BJ (cell line): ENCODE data around the gene HCN3. TPM values are rescaled to one million over a fixed set of nuclear protein-coding genes. Genes with fewer than 3 reads are reported as not detected.

Experiments used
- CTCF ChIA-PET: fragments of 350-600 bp; formaldehyde crosslinking; extraction: SDS; loops from one replicate; lab custom pipeline; 2021; ENCODE audit warnings: antibody characterized with exemption, inconsistent platforms; lab: Yijun Ruan, JAX
- POLR2A ChIA-PET: fragments of 300-600 bp; sonication (Branson Sonifier 250); formaldehyde crosslinking; extraction: SDS; loops from one replicate; lab custom pipeline; 2021; ENCODE audit warnings: antibody characterized with exemption; lab: Charles Lee
- DNase-seq: peaks from one replicate; pipeline ENCODE4 v3.0.0-alpha.2; 2011; ENCODE audit warnings: low read depth
- H3K27me3 ChIP-seq: 2 replicates; pipeline ENCODE4 v1.6.0; 2011; ENCODE audit warnings: low read length; ENCODE audit not compliant: control insufficient read depth, insufficient read depth
- H3K36me3 ChIP-seq: 2 replicates; pipeline ENCODE4 v1.5.1; 2011; ENCODE audit warnings: low read length; ENCODE audit not compliant: control insufficient read depth, insufficient read depth
- H3K4me3 ChIP-seq: 2 replicates; pipeline ENCODE4 v1.5.1; 2011; ENCODE audit warnings: low read depth, mild to moderate bottlenecking, control low read depth, low read length
- CTCF ChIP-seq: IDR thresholded peaks from 2 replicates; pipeline ENCODE4 v1.5.1; 2011; ENCODE audit warnings: low read depth, mild to moderate bottlenecking, control low read depth, inconsistent platforms, low read length, moderate library complexity; ENCODE audit not compliant: insufficient read depth
- polyA plus RNA-seq: library from polyadenylated mRNA; depleted of rRNA; stranded (reverse); fragments of >200 nt; gene quantifications from 2 replicates; pipeline ENCODE4 v1.2.3, GENCODE V29; 2011

The HCN3 gene
- polyA plus RNA-seq, 1 experiment, result 4.0 TPM

DNA sequence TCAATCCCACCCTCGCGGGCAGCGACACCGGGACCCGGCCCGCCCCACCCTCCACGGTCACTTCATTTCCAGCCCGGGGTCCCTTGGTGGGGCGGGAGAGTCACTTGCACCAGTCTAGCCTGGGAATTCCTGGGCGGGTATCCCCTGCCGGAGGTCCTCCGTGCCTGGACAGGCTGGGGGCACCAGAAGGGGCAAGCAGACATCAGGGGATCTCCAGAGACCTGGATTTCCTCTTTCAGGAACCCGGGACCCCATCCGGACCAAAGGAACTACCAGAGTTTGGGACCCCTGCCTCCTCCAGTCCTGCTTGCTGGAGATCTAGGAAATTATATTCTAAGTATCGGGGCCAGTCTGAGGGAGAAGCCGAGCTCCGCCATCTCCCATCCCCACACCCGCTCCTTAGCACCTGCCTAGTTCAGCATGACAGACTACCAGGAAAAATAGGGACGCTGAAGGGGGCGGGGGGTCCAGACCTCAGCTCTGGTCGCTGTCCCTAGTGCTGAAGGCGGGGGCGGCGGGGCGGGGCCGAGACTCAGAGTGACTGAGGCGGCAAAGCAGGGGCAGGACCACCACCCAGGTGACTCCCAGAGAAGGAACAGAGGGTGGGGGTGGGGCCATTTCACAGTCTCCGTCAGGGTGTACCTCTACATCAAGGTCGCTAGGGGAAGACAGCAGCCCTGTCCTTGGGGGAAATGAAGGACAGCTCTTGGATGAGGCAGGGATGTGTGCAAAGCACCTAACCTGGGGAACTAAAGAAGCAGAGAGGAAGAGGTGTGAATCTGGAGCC lies 832 bp downstream of the HCN3 start:
- no peaks in the 10 kb centered on the region; the same call in 1 of the 2 replicates for H3K36me3 ChIP-seq
- no peak for DNase-seq
- CTCF ChIA-PET, result interaction anchor here (0.7 to 2.6 kb wide), 8 partner anchors 20 to 370 kb away, joined by 3 to 12 read pairs (median 6); no protein-coding TSS in a partner anchor
- peak; percentile 43 for TF ChIP-seq CTCF
- POLR2A ChIA-PET, result no interaction called here
- no peaks in the 10 kb centered on the region for H3K27me3 ChIP-seq
- peak overlapping the region; percentile 86 for H3K4me3 ChIP-seq

GRCh38 chr1:155278689-155279160 lies 1.5 kb downstream of the HCN3 start:
- no peak for DNase-seq
- CTCF ChIA-PET, result interaction anchor here (1.0 to 2.6 kb wide), 7 partner anchors 19 to 369 kb away, joined by 3 to 12 read pairs (median 8); no protein-coding TSS in a partner anchor
- POLR2A ChIA-PET, result no interaction called here
- H3K36me3 ChIP-seq, result no peaks in the 10 kb centered on the region; the same call in 1 of the 2 replicates
- no peak overlapping the region for H3K4me3 ChIP-seq
- H3K27me3 ChIP-seq, result no peaks in the 10 kb centered on the region
- TF ChIP-seq CTCF, result no peak

GRCh38 chr1:155279268-155279667 lies 2.0 kb downstream of the HCN3 start:
- POLR2A ChIA-PET, result no interaction called here
- H3K36me3 ChIP-seq, result no peaks in the 10 kb centered on the region; the same call in 1 of the 2 replicates
- TF ChIP-seq CTCF, result no peak
- DNase-seq, result no peak
- no peak overlapping the region for H3K4me3 ChIP-seq
- CTCF ChIA-PET, result interaction anchor here (0.6 to 2.6 kb wide), 7 partner anchors 18 to 369 kb away, joined by 3 to 9 read pairs (median 5); no protein-coding TSS in a partner anchor
- no peaks in the 10 kb centered on the region for H3K27me3 ChIP-seq

- CTCF ChIA-PET, result interaction anchor here (0.8 to 1.0 kb wide), 2 partner anchors 25 to 40 kb away, joined by 3 read pairs; no protein-coding TSS in a partner anchor
- DNase-seq, result no peak
- H3K36me3 ChIP-seq, result no peaks in the 10 kb centered on the region; the same call in 1 of the 2 replicates
- H3K4me3 ChIP-seq, result no peak overlapping the region
- POLR2A ChIA-PET, result no interaction called here
- H3K27me3 ChIP-seq, result no peaks in the 10 kb centered on the region
- TF ChIP-seq CTCF, result no peak
Measured at GRCh38 chr1:155282488-155283091, 5.3 kb downstream of the HCN3 start.

GRCh38 chr1:155284476-155284875 lies 7.2 kb downstream of the HCN3 start:
- DNase-seq, result no peak
- no peaks in the 10 kb centered on the region for H3K27me3 ChIP-seq
- ChIA-PET POLR2A (no interaction called here), CTCF (no interaction called here)
- no peaks in the 10 kb centered on the region; the same call in 1 of the 2 replicates for H3K36me3 ChIP-seq
- H3K4me3 ChIP-seq, result no peak overlapping the region
- TF ChIP-seq CTCF, result no peak
